Fibroblast of the conjunctiva (primary cell): Measurements from ENCODE around the gene RHOV.

ENCODE experiments used
- DNase-seq: peaks from one replicate; pipeline ENCODE4 v3.0.0-alpha.2; 2010; ENCODE audit warnings: low read depth

RHOV gene

DNA sequence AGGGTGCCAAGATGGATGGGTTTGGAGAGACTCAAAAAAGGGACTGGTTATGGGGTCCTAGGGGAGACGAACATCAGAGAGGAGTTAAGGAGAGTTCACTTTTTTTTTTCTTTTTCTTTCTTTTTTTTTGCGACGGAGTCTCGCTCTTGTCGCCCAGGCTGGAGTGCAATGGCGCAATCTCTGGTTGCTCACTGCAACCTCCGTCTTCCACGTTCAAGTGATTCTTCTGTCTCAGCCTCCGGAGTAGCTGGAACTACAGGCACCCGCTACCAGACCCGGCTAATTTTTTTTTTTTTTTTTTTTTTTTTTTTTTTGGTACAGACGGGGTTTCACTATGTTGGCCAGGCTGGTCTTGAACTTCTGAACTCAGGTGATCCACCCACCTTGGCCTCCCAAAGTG, 29.0 kb downstream of the RHOV start:
- DNase-seq, result no peak

DNA sequence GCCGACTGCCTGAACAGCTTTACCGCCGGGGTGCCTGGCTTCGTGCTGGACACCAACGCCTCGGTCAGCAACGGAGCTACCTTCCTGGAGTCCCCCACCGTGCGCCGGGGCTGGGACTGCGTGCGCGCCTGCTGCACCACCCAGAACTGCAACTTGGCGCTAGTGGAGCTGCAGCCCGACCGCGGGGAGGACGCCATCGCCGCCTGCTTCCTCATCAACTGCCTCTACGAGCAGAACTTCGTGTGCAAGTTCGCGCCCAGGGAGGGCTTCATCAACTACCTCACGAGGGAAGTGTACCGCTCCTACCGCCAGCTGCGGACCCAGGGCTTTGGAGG, 29.4 kb downstream of the RHOV start:
- DNase-seq, result no peak

DNA sequence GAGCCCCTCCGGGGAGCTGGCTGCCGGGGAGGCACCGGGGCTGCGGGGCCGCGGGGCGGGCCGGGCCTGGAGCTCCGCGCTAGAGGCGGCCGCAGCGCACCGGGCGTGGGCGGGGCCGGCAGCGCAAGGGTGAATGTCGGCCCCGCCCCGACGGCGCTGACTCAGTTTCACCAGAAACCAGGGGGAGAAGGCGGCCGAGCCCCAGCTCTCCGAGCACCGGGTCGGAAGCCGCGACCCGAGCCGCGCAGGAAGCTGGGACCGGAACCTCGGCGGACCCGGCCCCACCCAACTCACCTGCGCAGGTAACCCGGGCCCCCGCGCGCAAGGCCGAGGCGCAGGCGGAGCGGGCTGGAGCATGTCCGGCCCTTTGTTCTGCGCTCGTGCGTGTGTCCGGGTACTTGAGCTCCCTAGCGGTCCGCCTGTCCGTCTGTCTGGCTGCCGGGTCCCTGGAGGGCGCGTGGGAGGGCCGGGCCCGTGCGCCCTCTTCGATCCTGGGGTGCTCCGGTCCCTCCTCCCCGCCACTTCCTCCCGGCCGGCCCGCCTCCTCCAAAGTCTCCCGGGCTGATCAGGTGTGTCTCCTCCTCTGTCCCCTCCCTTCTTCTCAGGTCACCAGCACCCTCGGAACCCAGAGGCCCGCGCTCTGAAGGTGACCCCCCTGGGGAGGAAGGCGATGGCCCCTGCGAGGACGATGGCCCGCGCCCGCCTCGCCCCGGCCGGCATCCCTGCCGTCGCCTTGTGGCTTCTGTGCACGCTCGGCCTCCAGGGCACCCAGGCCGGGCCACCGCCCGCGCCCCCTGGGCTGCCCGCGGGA, 29.9 kb downstream of the RHOV start, which contains the start of gene SPINT1:
TSS of gene SPINT1 (plus strand) at position 164 of the 811 bp plus-strand sequence. CDS start at position 671, 507 bp downstream.
- no peak for DNase-seq

DNA sequence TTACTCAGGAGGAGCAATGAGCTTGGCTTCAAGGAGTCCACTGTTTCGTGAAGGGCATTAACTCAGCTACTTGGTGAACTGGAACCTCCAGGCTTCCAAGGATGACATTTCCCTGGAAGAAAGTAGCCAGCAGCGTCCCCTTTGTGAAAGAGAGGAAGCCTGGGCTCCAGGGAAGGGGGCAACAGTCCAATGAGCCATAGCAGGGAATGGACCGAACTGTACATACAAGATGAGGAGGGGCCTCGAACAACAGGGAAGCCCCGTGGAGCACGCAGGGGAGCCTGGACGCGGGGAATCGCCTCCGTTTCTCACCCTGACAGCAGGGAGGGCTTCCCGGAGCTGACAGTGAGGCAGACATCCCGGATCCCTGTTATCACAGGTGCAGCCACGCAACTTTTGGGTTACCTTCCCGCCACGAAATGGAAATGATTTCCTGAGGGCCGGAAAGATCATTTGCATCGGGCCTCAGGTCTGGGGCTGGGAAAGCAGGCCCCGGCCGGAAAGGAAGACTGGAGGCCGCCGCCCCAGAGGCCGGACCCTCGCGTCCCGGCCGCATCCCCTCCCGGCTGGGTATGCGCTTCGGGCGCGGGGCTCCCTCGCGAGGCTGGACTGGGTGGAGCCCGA, 30.7 kb downstream of the RHOV start:
- DNase-seq, result no peak

DNA sequence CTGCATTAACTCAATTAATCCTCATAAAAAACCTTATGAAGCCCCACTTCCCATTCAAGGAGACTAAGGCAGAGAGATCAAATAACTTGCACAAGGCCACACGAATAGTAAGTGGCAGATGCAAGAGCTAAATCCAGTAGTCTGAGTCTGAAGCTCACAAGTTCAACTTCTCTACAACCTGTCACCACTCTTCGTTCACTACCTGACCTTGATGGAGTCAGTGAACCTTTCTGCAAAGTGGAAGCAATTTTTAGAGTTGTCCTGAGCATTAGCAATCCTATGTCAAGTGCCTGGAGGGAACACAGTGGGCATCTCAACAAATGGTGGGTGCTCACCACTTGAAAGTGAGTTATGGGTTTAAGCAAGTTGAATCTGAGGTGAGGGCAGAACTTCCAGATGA, 32.3 kb downstream of the RHOV start:
- DNase-seq, result no peak

DNA sequence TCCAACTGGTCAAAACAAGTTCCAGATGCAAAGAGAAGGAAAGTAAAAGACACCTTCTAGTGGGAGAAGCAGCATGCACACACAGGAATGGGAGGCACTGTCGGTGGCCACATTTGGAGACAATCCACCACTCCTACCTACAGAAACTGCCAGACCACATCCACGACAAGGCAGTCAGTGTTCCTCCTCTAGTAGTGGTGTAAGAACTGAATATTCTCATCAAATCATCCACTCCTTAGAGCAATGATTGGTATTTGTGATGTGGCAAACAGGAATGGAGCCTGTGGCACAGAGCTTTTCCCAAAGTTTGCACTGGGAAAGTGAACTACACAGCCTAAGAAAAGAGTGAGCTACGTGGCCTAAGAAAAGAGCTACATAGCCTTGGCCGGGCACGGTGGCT, 35.3 kb downstream of the RHOV start:
- DNase-seq, result no peak

DNA sequence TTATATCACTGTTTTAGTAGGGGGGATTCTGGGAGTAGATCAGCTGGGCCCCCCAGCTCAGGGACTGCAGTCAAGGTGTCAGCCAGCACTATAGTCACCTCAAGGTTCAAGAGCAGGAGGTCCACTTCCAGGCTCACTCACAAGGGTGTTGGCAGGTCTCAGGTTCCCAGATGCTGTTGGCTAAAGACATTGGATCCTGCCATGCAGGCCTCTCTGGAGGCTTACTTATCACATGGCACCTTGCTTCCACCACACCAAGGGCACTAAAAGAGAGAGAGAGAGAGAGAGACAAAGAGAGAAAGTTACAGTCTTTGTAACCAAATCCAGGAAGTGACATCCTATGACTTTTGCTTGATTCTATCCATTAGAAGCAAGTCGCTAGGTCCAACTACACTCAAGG, 38.0 kb downstream of the RHOV start:
- DNase-seq, result no peak

DNA sequence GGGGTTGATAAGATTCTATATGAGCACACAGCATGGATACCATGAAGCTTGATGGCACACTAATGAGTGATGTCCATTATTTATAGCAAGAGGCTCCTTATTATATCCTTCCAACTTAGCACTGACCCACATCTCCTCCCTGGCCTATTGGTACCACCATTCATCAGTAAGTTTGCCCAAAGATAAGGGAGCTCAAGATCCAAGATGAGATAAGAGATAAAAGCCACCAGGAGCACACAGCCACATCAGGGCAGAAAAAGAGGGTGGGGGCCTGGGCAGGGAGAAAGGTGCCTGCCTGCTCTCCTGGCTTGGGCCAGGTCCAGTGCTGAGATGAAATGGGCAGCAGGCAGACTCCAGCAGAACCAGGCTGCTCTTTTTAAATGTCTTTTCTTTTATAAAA, 41.1 kb downstream of the RHOV start:
- no peak for DNase-seq

DNA sequence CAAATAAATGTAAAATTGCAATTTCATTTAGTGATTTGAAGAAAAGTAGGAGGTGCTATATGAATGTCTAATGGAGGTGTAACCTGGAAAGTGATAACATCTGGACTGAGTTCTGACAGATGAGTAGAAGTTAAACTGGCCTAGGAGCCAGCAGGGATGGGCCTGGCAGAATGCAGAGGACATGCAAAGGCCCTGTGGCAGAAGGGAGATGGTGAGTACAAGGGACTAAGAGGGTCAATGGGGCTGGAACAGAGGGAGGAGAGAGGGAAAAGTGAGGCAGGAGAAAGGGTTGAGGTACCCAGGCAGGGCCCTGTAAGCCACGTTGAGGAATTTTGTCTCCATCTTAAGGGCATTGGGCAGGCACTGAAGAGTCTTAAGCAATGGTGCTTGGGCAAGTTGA, 42.2 kb downstream of the RHOV start:
- no peak for DNase-seq

DNA sequence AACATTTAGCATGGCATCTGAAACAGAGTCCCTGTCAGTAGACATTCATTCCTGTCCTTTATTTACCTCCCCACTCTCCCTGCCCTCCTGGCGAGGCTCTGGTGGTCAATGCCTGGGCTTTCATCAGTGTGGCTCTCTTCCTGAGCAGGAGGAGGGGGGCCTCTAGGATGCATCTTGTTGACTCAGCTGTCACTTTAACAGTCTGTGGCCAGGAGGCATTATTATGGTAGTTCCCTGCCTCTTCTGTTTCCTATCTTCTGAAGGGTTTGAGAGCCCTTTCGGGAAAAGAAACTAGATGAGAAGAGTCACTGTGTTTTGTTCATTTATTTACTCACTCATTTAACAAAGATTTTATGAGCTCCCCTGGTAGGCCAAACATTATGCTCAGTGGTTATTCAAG, 43.1 kb downstream of the RHOV start:
- no peak for DNase-seq

DNA sequence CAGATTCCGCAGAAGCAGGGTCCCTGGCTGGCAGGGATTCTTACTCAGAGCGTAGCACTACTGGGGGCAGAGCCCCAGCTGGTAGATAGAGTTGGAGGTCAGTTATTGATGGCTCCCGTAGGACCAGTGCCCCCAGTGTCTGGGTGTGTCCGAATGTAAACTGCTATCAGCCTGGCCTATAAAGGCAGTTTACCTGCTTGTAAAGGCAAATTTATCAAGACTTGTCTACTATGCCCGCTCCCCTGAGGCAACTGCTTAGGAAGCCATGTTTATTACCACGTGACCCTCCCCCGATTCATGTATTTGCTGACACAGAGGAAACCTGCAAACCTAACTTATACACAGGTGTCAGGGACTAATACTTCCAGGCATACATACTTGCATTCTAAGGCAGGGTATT, 44.9 kb downstream of the RHOV start:
- no peak for DNase-seq

DNA sequence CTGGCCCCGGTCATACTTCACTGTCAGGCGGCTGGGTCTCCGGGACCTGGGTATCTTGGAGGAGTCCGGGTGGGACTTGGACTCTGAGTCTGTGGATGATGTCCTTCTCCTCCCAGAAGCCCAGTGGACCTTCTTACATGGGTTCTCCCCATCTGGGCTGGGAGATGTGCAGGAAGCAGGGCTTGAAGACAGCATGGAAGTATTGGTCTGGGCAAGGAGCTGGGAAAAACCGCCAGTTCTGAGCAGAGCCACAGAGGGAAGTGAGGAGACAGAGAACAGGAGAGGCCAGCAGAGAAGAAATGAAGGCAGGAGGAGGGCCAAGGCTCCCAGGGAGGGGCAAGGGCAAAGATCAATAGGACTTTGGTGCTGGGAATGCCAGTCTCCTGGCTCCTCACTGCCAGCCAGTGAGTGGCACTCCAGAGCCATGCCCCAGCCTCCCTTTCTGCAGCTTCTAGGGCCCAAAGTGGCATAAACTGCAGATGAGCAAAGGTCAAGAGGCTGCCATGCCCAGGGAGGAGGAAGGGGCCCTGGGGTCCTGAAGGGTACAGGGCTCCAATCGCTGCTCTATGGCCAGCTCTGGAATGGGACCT, 45.5 kb downstream of the RHOV start, which contains the start of gene PPP1R14D:
TSS of gene PPP1R14D (minus strand) at position 262 of the 590 bp plus-strand sequence. CDS start at position 195, 67 bp downstream.
- no peak for DNase-seq

DNA sequence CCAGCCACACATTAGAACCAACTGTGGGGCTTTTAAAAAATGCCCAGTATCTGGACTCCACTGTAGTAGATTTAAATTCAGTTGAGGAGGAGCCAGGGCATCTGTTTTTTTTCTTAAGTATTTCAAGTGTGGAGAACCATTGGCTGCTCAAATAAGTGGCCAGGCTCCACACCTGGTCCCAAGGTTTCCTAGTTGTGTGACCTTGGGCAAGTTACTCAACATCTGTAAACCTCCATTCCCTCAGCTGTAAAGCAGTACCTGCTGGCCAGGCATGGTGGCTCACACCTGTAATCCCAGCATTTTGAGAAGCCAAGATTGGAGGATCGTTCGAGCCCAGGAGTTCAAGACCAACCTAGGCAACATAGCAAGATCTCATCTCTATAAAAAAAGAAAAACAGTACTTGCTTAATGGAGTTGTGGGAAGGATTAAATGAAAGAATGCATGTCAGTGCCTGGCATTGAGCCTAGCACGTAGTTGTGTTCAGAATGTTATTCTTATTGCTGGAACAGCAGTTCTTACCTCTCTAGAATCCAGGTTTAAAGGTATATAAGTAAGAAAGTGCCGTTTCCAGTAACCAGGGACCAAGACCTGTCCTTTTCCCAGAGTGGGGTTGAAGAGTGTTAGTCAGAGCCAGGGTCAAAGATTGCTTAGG, 47.5 kb downstream of the RHOV start:
- DNase-seq, result no peak

DNA sequence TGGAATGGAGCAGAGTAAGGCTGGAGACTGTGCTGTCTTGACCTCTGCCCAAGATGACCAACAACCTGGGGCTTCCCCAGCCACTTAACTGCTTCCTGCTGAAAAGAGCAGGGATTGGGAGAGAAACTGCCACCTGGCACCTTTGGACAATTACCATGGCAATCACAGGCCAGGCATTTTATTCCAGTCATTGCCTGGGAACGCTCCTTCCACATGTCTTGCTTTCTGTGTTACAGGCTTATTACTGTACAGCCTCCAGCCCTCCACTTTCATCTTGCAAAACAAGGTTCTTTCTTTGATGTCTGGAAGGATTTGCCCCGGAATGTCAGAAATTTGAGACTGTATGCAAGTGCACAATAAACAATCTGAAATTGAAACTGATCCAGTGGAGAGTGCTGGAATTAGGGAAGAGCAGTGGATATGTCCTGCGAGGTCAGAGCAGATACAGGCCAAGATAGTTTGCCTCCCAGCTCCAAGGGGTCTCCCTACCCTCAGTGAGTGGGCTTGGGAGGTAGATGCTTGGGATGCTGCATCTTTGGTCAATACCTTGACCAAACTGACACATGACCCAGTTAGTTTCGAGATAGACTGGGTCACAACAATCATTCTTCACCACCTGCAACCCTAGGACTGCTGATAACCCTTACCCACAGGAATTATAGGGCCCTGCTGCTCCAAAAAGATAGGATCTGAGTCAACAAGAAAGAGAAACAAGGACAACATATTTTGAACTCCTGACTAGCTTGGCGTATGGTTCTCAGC, 48.2 kb downstream of the RHOV start:
- no peak for DNase-seq

DNA sequence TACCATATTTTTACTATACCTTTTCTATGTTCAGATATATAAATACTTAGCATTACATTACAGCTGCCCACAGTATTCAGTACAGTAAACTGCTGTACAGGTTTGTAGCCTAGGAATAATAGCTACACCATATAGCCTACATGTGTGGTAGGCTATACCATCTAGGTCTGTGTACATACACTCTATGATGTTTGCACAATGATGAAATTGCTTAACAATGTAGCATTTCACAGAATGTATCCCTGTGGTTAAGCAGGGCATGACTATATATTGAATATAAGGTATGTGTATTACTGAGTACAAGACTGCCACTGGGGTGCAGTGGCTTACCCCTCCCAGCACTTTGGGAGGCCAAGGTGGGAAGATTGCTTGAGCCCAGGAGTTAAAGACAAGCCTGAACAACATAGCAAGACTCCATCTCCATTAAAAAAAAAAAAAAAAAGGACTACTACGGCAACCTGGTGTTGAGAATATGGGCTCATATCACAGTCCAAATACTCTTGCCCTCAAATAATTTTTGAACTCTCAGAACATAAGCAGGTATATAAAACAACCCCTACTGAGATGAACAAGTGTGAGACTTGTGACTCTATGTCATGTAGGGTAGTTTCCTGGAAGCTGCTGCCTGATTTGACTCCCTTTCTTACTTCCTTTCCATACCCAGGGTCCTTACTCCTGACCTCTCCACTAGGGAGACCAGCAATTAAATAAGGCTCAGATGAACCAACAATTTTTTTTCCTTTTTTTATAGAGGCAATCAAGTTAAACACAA, 50.3 kb downstream of the RHOV start:
- DNase-seq, result no peak
